ENCODE results near the gene HSFX2.
"Not testable (repeated sequence)": the region's sequence is repeated elsewhere in the genome, so short reads cannot be mapped to it uniquely, and the experiment has no call there.

The HSFX2 gene

DNA sequence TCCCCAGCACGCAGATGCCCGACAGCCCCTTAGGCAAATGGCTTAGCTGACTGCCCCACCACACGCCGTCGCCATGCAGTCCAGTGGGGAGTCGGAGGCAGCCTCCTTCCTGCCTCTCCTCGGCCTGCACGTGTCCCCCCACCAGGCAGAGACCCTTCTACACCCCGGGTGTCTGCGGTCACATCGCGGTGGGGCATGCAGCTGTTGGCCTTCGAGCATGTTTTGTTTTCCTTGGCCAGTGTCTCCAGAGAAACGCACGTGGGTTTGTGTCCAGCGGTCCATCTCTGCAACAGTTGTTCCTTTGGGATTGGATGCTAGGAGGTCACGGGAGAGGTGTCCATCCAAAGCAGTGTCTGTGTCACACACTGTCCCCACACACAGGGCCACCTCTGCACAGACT lies at the start of gene HSFX2:
HSFX2 (minus strand) TSS at position 101 of the 400 bp plus-strand sequence. CDS start 614 bp downstream, outside the sequence.
- not testable (repeated sequence) for H3K27ac ChIP-seq

DNA sequence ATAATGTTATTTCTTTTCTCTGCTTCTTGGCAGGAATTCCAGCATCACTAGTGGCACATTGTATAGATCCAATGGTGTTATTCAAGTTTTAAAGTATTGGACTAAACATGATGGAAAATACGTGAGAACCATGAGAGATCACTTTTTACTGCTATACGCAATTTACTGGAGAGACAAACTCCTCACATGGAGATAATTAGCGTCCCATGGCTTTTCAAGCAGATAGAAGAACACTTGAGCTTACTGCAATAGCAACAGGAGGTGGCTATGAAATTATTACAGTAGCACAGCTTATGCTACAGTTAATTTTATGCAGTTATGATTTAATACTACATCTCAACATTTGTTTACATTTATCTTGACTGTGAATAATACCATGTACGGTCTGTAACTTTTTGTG lies 48.4 kb upstream of the HSFX2 start:
- TF ChIP-seq CTCF (IDR thresholded peaks at IDR 0.05) (no peak), ZFX (IDR thresholded peaks at IDR 0.05; ENCODE audit: borderline replicate concordance) (no peak)
- no peak overlapping the region for H3K27ac ChIP-seq

- H3K27ac ChIP-seq: no peak overlapping the region
- TF ChIP-seq ZFX (IDR thresholded peaks at IDR 0.05; ENCODE audit: borderline replicate concordance) (no peak), CTCF (IDR thresholded peaks at IDR 0.05) (no peak)
Observed at GRCh38 chrX:149641835-149642234, 46.7 kb upstream of the HSFX2 start.

DNA sequence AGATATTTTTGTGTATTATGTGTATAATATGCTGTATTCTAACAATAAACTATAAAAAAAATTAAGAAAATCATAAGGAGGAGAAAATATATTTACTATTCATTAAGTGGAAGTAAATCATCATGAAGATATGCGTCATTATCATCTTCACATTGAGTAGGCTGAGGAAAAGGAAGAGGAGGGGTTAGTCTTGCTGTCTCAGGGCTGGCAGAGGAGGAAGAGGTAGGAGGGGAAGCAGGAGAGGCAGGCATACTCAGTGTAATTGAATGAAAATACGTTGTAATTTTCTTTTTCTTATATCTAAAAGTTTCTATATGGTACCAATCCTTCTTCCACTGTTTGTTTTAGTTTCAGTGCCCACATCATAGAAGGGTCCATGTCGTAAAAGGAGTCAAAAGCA lies 46.3 kb upstream of the HSFX2 start:
- H3K27ac ChIP-seq: no peak overlapping the region
- no peak for TF ChIP-seq ZFX (IDR thresholded peaks at IDR 0.05; ENCODE audit: borderline replicate concordance)
- TF ChIP-seq CTCF (IDR thresholded peaks at IDR 0.05): no peak

DNA sequence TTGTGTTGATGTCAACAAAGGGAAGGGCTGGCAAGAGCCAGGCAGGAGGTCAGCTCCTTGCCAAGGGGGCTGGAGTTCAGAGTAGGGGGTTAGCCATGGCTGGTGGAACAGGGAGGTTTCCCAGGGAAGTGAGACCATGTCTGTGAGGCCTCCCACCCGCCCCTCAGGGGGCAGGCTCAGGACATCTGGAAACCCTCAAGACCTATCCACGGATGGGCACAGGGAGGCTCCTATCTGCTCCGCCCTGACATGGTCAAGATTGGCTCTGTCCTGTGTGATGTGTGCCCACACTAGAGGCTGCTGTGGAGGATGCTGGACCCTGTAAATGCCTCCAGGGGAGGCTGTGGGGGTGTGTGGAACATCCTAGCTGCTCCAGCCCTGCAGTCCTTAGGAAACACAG lies 44.5 kb upstream of the HSFX2 start:
- TF ChIP-seq CTCF (IDR thresholded peaks at IDR 0.05) (no peak), ZFX (IDR thresholded peaks at IDR 0.05; ENCODE audit: borderline replicate concordance) (no peak)

DNA sequence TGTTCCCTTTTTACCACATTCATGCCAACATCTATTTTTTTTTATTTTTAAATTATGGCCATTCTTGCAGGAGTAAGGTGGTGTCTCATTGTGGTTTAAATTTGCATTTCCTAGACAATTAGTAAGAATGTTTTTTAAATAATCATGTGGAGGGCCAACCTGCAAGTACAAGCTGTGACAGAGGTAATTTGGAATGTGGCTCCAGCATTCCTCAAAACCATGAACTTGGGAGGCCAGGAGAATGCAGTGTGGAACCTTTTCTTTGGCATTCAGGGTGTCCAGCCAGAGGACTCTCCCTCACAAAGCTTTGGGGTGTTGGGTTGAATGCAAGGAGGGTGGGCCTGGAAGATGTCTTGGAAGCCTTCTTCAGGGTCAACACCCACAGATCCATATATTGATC lies 43.7 kb upstream of the HSFX2 start:
- H3K27ac ChIP-seq: no peak overlapping the region
- TF ChIP-seq CTCF (IDR thresholded peaks at IDR 0.05) (no peak), ZFX (IDR thresholded peaks at IDR 0.05; ENCODE audit: borderline replicate concordance) (no peak)

More for the DNA sequence above, 44.5 kb upstream of the HSFX2 start:
- H3K27ac ChIP-seq: no peak overlapping the region

- no peak for TF ChIP-seq ZFX (IDR thresholded peaks at IDR 0.05; ENCODE audit: borderline replicate concordance)
Observed at GRCh38 chrX:149633511-149633910, 38.4 kb upstream of the HSFX2 start.

DNA sequence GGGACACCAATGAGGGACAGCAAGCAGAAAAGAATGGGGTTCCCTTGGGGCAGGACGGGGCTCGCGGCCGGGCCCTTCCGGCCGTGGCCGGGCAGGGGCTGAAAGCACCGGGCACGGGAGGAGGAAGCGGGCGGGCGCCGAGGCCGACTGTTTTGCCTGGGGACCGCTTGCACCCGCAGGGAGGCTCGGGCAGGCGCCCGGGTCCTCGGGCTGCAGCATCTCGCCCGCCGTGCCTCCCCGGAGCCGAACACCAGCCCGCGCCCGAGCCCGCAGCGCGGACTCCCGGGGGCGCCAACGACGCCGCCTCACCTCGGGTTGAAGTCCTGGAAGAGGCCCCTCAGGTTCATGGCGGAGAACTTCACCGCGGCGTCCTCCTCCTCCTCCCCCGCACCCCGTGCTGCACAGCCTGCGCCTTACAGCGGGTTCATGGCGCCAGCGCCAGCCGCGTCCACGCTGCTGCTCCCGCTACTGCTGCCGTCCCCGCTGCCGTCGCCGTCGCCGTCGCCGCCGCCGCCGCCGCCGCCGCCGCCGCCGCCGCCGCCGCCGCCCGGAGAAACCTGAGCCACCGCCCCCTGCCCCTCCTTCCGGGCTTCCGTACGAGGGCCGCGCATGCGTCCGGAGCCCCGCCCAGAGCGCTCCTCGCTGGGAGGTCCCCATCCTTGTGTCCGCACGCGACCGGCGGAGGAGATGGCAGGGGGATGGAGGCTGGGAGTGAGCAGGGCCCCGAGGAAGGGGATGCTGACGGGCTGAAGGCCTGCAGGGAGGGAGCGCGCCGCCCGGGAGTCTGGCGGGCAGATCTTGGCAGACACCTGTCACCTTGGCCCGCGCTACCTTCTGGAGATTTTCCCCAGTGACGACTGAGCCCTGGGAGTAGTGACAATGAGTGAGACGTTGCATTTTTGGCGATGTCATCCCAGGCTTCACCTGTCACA lies 36.4 kb upstream of the HSFX2 start, which contains the start of gene TMEM185A:
TMEM185A (minus strand) TSS at position 559 of the 932 bp plus-strand sequence; CDS start at position 347, 212 bp downstream.
- no peak within 1 kb of the TSS for H3K27ac ChIP-seq
- TF ChIP-seq CTCF (IDR thresholded peaks at IDR 0.05) (no peak), ZFX (IDR thresholded peaks at IDR 0.05; ENCODE audit: borderline replicate concordance) (no peak)

More at GRCh38 chrX:149633511-149633910, 38.4 kb upstream of the HSFX2 start:
- no peak overlapping the region for H3K27ac ChIP-seq
